ENCODE measurements around the gene CES2.
"Not testable (repeated sequence)": the region's sequence is repeated elsewhere in the genome, so short reads cannot be mapped to it uniquely, and the experiment has no call there.

CES2 gene

GRCh38 chr16:66984892-66985311 lies 49.6 kb downstream of the CES2 start:
- no peak for DNase-seq (ENCODE audit: low spot score)

DNA sequence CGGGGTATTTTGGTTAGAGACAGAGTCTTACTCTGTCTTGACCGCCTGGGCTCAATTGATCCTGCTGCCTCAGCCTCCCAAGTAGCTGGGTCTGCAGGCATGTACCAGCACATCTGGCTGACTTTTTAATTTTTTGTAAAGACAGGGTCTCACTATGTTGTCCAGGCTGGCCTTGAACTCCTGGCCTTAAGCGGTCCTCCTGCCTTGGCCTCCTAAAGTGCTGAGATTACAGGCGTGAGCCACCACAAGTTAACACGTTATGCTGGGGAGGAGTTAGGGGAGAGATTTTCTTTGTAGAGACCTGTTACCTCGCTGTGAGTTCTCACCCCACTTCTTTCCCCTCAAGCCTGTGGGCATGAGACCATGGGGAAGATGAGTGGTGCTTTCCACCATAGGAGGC lies 51.2 kb downstream of the CES2 start:
- no peak for DNase-seq (ENCODE audit: low spot score)

DNA sequence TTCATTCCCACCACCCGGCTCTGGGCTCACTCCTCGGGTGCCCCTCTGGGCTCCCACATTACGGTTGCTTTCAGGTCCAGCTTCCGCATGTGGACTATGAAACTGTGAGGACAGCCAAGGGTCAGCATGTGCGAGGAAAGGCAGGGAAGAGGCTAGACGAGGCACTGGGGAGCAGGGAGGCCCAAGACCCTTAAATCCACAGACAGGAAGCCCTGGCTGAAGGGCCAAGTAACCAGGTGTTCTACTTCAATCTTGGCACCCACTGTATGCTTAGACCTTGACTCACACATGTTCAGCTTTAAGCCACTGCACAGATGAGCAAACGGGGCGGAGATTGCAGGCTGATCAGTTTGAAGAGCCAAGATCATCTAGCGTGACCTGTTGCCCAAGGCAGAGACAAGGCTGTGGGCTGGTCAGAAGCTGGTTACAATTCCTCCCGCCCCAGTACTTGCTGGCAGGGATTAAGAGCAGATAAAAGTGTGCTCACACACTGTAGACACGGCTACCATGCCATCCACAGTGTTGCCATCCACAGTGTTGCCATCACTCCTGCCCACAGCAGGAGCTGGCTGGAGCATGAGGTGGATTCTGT lies 53.0 kb downstream of the CES2 start, which contains the start of gene CES4A:
Gene CES4A, plus strand, starts transcription at position 393 of the 592 bp plus-strand sequence. Its CDS starts 184 bp downstream, at position 577.
- DNase-seq (ENCODE audit: low spot score) = peak; percentile 24

DNA sequence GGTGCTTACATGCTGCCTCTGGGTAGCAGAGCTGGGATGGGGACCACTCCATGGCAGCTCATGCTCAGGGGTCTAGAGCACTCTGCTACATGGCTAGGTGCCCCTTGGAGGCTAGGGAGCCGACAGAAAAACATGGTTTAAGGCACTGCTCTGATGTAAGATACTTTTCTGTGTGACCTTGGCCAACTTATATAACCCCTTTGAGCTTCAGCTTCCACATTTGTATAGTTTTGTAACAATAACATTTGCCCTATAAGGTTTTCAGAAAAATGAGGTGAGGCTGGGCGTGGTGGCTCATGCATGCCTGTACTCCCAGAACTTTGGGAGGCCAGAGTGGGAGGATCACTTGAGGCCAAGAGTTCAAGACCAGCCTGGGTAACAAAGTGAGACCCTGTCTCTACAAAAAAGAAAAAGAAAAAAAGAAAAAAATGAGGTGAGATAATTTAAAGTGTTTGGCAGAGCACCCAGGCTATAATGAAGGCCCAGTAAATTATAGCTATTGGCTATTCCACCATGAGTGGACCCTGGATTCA lies 56.3 kb downstream of the CES2 start:
- no peak for DNase-seq (ENCODE audit: low spot score)

DNA sequence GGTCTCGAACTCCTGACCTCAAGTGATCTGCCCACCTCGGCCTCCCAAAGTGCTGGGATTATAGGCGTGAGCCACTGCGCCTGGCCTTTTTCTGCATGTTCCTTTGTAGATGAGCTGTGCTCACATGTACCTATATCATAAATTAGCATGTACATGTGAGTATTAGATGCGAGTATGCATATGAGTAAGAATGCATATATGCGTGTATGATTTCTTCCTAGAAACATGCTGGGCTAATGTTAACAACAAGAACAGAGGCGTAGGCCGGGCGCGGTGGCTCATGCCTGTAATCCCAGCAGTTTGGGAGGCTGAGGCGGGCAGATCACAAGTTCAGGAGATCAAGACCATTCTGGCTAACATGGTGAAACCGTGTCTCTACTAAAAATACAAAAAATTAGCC lies 58.2 kb downstream of the CES2 start:
- not testable (repeated sequence) for DNase-seq (ENCODE audit: low spot score)

Data from AG08395 (cell line).